GM12873 (cell line): ENCODE data around the gene ABHD5.

Experiments
- CTCF ChIP-seq: IDR thresholded peaks from 2 replicates; pipeline ENCODE4 v1.5.1; 2012; ENCODE audit warnings: low read depth, mild to moderate bottlenecking, moderate library complexity, low read length, control low read depth; ENCODE audit not compliant: insufficient read depth; ENCODE audit errors: missing control alignments

Gene ABHD5

GRCh38 chr3:43650345-43650744 is 40.4 kb upstream of the ABHD5 start:
- no peak for TF ChIP-seq CTCF

- TF ChIP-seq CTCF, result no peak
These were observed 31.4 kb upstream of the ABHD5 start for GRCh38 chr3:43659250-43659880.

- TF ChIP-seq CTCF, result no peak
These were observed 19.9 kb upstream of the ABHD5 start for GRCh38 chr3:43670635-43671522.

- TF ChIP-seq CTCF, result no peak
These were observed 16.2 kb upstream of the ABHD5 start for GRCh38 chr3:43674345-43675085.

GRCh38 chr3:43675593-43675992 is 15.1 kb upstream of the ABHD5 start:
- no peak for TF ChIP-seq CTCF

- TF ChIP-seq CTCF, result no peak
These were observed 14.3 kb upstream of the ABHD5 start for GRCh38 chr3:43676441-43676840.

GRCh38 chr3:43684944-43685343 is 5.8 kb upstream of the ABHD5 start:
- TF ChIP-seq CTCF, result no peak
